ENCODE results near the gene EXOC1L. TPM values are rescaled to one million over a fixed set of nuclear protein-coding genes. Genes with fewer than 3 reads are reported as not detected.
"Not testable (repeated sequence)": the region's sequence is repeated elsewhere in the genome, so short reads cannot be mapped to it uniquely, and the experiment has no call there.

The EXOC1L gene
- total RNA-seq, 1 donor from 2014 or later: not detected

- DNase-seq (ENCODE audit: low spot score in 2 of 2) (no peak), FAIRE-seq (peak; percentile 15)
Observed at GRCh38 chr4:55837903-55838302, 18.3 kb downstream of the EXOC1L start.

- no peak for DNase-seq (ENCODE audit: low spot score in 2 of 2)
Observed at GRCh38 chr4:55838356-55838755, 18.8 kb downstream of the EXOC1L start.

DNA sequence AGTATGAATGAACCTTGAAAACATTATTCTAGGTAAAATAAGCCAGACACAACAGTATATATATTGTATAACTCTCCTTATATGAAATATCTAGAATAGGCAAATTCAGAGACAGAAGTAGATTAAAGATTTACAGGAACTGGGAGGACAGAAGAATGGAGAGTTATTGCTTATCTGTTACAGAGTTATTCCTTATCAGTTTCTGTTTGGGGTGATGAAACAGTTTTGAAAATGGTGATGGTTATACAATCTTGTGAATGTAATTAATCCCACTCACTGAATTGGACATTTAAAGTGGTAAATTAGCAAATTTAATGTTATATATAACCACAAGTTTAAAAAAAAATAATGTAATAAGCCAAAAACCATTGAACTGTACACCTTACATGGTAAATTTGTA is 19.4 kb downstream of the EXOC1L start:
- FAIRE-seq (no peak), DNase-seq (ENCODE audit: low spot score in 2 of 2) (no peak)

More at GRCh38 chr4:55838356-55838755, 18.8 kb downstream of the EXOC1L start:
- FAIRE-seq: no peak

DNA sequence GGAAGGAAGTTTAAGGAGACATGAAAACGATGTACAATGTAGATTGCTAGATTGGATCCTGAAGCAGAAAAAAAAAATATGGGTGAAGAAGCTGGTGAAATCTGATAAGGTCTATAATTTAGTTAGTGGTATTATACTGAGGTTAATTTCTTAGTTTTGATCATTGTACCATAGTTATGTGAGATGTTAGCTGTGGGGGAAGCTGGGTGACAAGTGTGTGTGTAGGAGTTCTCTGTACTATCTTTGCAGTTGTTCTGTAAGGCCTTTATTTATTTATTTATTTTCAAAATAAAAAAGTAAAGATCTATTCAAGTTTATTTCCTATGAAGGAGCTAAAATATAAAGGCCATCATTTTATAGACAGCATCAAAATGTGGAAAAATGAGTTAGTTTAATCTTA is 21.4 kb downstream of the EXOC1L start:
- DNase-seq (ENCODE audit: low spot score in 2 of 2) (no peak), FAIRE-seq (no peak)

DNA sequence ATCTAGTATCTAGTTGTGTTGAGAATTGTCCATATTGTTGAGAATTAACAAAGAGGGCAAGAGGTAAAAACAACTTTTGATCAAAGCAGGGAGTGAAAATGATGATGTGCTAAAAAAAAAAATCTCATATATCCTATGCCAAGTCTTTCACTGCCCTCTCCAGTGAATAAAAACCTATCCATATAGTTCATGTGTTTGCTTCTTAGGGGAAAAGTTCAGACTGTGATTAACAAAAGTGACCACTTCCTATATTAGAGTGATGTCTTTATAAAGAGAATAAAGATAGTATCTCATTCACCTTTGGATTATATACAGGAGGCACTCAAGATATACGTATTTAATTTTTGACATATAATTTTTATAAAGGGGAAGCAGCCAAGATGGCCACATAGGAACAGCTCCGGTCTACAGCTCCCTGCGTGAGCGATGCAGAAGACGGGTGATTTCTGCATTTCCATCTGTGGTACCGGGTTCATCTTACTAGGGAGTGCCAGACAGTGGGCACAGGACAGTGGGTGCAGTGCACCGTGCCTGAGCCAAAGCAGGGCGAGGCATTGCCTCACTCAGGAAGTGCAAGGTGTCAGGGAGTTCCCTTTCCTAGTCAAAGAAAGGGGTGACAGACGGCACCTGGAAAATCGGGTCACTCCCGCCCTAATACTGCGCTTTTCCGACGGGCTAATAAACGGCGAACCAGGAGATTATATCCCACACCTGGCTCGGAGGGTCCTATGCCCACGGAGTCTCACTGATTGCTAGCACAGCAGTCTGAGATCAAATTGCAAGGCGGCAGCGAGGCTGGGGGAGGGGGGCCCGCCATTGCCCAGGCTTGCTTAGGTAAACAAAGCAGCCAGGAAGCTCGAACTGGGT is 22.0 kb downstream of the EXOC1L start:
- FAIRE-seq; DNase-seq (ENCODE audit: low spot score in 2 of 2): not testable (repeated sequence)

GRCh38 chr4:55842312-55842711 is 22.7 kb downstream of the EXOC1L start:
- not testable (repeated sequence) for DNase-seq (ENCODE audit: low spot score in 2 of 2); FAIRE-seq

- FAIRE-seq: no peak
- DNase-seq (ENCODE audit: low spot score in 2 of 2): no peak
Observed at GRCh38 chr4:55849724-55850123, 30.1 kb downstream of the EXOC1L start.

- FAIRE-seq (no peak), DNase-seq (ENCODE audit: low spot score in 2 of 2) (no peak)
Observed at GRCh38 chr4:55851885-55852284, 32.3 kb downstream of the EXOC1L start.

DNA sequence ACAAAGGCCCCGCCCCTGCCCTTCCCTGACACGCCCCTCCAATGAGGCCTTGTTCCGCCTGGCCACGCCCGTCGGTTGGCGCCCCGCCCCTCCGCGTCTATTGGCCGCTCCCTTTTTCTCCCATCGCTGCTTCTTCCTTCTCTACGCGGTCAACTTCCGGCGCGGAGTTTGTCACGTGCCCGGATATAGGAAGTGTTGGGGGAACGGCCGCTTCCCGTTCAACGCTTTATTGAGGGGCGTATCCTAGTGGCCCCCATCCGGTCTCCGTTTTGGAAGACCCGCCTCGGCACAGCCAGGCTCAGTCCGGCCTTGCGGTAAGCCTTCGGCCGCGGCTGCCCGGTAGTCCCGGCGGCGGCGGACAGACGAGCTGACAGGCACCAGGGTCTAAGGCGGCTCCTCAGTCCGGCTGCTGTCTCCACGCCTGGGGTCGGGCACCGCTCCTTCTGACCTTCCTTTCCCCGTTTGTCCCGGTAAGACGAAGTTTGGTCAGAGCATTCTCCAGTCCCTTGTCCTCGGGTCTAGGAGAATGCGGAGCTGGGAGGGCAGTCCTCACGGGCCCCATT is 34.0 kb downstream of the EXOC1L start, which contains the start of gene EXOC1:
Gene EXOC1, plus strand, starts transcription at position 165 of the 563 bp plus-strand sequence. CDS start 4,676 bp downstream, outside the sequence.
- DNase-seq (ENCODE audit: low spot score in 2 of 2) (peak; percentile 73 to 91), FAIRE-seq (peak; percentile 88)

DNA sequence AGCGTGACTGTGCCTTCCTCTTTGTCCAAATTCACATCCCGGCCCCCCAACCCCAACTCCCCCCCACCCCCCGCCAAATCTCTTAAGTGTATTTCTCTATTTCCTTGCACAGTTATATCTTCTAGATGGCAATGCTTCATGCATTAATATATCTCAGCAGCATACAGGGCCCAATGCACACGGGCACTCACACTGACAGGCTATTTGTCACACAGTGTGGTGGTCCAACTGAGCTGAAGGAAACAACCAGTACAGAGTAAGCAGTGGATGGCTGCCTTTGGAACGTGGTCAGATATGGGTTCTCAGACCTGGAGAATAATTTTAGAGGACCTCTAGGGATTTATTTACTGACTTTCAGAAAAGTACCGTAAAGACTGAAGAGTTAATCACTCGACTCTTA is 34.5 kb downstream of the EXOC1L start:
- no peak for DNase-seq (ENCODE audit: low spot score in 2 of 2)
- no peak for FAIRE-seq

DNA sequence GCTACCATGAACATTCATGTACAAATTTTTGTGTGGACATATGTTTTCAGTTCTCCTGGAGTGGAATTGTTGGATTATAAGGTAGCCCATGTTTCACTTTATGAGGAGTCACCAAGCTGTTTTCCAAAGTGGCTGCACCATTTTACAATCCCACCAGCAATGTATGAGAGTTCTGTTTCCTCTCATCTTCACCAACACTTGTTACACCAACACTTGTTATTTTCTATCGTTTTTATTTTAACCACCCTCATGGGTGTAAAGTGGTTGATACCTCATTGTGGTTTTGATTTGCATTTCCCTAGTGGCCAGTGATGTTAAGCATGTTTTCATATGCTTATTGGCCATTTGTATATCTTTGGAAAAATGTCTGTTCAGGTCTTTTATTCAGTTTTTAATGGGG is 38.0 kb downstream of the EXOC1L start:
- no peak for FAIRE-seq
- no peak for DNase-seq (ENCODE audit: low spot score in 2 of 2)

GRCh38 chr4:55859711-55860110 is 40.1 kb downstream of the EXOC1L start:
- FAIRE-seq (no peak), DNase-seq (ENCODE audit: low spot score in 2 of 2) (no peak)

DNA sequence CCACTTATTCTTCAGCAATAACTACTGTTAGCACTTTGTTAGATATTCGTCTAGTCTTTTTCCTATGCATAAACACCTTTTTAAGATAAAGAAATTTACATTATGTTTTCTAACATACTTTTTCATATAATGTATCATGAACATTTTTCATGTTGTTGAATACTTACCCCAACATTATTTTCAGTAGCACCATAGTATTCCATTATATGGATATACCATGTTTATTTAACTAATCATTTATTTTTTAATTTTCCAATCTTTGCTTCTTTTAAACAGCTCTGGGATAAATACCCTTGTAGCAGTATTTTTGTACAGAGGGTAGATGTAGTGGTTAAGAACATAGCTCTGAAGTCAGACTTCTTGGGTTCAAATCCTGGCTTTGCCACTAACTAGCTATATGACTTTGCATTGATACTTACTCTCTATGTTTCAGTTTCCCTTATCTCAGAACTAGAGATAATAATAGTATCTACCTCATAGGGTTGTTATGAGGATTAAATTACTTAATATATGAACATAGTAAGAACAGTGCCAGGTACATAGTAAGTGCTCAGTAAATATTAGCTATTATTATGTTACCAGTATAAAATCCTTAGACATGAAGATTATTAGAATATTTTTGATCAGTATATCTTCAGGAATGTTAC is 45.1 kb downstream of the EXOC1L start:
- DNase-seq (ENCODE audit: low spot score in 2 of 2): no peak
- FAIRE-seq: no peak

GRCh38 chr4:55865228-55865806 is 45.7 kb downstream of the EXOC1L start:
- no peak for DNase-seq (ENCODE audit: low spot score in 2 of 2)

GRCh38 chr4:55866290-55866907 is 46.8 kb downstream of the EXOC1L start:
- DNase-seq (ENCODE audit: low spot score in 2 of 2): no peak
- FAIRE-seq: no peak

More at GRCh38 chr4:55865228-55865806, 45.7 kb downstream of the EXOC1L start:
- FAIRE-seq: no peak

GRCh38 chr4:55866973-55867574 is 47.5 kb downstream of the EXOC1L start:
- peak; percentile 78 for FAIRE-seq
- no peak for DNase-seq (ENCODE audit: low spot score in 2 of 2)

DNA sequence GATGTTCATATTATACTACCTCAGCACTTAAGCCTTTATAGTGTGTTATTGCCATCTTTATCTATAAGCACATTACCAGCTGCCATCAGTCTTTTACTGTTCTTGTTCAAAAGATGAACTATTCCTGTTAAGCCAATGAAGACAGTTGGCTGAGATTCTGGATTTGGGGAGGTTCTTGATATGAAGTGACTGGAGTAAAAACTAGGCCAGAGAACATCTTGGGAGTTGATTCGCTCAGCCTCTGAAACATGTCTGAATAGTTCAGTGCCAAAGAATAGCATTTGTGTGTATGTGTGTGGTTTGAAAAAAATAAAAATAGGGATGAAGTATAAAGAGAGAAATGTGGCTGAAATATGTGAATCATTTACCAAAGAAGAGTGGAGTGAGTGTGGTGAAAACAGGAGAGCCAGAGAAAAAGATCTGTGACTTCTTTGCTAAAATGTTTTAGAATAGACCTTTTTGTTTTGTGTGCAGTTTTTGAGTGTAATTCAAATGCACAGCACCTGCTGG is 49.0 kb downstream of the EXOC1L start:
- DNase-seq (ENCODE audit: low spot score in 2 of 2): no peak
- FAIRE-seq: no peak

DNA sequence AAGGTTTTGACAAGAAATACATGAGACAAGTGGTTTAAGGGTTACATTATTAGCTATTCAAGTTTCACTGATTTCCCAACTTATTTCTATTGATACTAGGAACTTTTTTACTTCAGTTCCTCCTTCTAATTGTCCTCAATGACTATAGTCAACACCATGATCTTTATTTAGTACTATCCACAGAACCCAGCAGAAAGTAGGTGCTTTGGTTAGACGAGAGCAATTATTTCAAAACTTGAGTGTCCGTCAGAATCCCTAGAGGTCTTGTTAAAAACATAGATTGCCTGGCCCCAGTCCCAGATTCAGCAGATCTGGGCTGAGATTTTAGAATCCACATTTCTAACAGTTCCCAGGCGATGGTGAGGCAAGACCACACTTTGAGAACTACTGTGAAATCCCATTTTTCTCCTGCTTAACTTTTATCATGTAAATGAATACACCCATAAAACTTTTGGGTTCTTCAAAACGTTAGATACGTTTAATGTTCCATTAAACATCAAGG is 51.8 kb downstream of the EXOC1L start:
- no peak for FAIRE-seq
- DNase-seq (ENCODE audit: low spot score in 2 of 2): no peak

DNA sequence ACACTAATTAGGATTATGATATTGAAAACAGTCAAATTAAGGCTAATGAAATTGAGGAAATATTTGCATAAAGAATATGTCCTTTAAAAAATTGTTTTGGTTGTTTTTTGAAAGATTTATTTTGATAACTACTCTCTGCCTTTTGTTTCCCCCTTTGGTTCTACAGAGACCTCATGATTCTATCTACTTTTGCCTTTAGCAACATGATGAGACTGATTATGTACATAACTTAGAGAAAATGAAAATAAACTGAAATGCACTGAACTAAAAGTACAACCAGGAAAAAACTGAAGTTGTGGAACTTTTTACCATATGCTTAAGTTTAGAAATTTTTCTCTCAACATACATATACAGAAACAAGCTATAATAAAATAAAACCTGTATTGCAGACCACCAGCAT is 55.2 kb downstream of the EXOC1L start:
- FAIRE-seq: no peak
- no peak for DNase-seq (ENCODE audit: low spot score in 2 of 2)

DNA sequence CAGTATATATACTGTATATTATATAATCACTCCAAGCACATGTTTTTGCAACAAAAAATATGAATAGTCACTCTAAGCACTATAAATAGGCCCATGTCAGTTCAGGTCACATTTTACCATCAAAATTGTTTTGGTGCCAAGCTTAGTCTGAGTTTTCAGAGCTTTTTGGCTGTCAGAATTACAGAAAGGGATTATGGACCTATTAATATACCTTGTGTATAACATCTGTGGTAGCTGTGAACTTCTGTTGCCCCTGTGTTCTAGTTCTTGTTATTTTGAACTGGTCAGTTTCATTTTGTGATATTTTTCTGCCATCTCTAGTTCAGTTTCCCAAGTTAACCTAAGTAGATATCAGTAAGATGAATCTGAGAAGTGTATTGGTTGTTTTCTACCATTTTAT is 56.8 kb downstream of the EXOC1L start:
- DNase-seq (ENCODE audit: low spot score in 2 of 2): no peak
- no peak for FAIRE-seq
